ENCODE results near the gene NR2F1. TPM values are rescaled to one million over a fixed set of nuclear protein-coding genes. Genes with fewer than 3 reads are reported as not detected.

NR2F1 gene
- total and polyA plus RNA-seq, 4 experiments from 2014 or later = not detected

DNA sequence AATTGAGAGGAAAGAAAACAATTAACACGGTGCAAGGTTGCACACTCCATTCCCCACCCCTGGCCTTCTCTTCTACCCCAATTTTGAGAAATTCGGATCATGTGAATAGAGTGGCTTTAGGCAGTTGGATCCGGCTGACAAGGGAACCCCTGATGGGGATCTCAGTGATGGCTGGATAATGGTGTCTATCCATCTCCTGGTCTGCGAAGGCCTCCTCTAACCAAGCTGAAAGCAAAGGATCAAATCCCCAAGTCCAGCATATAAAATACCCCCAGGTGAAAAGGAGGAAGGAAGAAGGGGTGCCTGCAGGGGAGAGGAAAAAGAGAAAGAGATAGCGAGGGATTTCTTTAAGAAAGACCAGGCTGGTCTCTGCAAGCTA is 16.0 kb downstream of the NR2F1 start:
- peaks cover 3 to 24% (median 13%) of the 10 kb centered on the region in 4 donors for H3K4me1 Mint-ChIP-seq
- intact Hi-C loops (cut with micrococcal nuclease) = no loop called here

DNA sequence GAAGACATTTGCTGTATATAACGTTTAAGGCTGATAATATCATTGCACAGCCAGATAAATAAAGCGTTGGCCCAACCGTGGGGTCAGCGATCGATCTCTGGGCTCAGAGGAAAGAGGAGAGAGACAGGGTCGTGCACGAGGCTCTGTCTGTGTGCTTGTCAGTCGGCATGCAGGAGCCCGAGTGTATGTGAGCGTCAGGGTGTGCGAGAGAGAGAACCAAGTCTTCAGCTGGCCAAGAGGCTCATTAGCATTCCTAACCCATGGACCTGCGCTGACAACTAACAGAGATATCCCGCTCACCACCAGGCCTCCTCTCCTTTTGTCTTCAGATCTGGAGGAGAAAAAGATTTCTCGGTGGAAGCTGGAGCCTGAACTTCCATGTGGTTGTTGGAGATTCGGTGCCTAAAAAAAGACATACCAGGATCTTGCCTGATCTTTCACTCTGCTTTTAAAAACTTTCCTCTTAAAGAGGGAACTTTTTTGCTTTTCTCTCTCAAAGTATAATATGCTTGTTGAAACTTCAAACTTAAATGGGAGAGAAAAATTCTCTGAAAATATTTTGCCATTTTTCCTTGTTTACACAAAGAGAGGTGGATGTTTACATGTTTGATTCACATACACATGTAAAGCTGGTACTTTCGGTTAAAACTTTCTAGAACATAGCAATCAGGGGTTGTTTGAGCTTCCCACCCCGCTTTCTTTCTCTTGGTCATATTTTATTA is 16.5 kb downstream of the NR2F1 start:
- Mint-ChIP-seq H3K27me3 (peaks cover 29 to 34% of the 10 kb centered on the region in 2 donors), H3K36me3 (no peaks in the 10 kb centered on the region), H3K4me1 (peaks cover 3 to 23% (median 13%) of the 10 kb centered on the region in 4 donors), H3K27ac (no peak overlapping the region), H3K4me3 (no peak overlapping the region), H3K9me3 (peaks cover 0 to 35% (median 16%) of the 10 kb centered on the region in 8 donors)
- H3K27me3 ChIP-seq (ENCODE audit: insufficient read depth, low read length) = peaks cover 97% of the 10 kb centered on the region
- intact Hi-C loops (cut with micrococcal nuclease) = no loop called here
- no peak overlapping the region for H3K27ac ChIP-seq (ENCODE audit: low read depth, low read length)
- no peaks in the 10 kb centered on the region for H3K36me3 ChIP-seq (ENCODE audit: insufficient read depth, low read length)
- ChIA-PET POLR2A (ENCODE audit: partially characterized antibody) (interaction anchor here (1.3 kb wide), 1 partner anchor 12 kb away, joined by 3 read pairs; no protein-coding TSS in a partner anchor), CTCF (ENCODE audit: partially characterized antibody) (interaction anchor here (1.2 kb wide), 1 partner anchor 12 kb away, joined by 3 read pairs; no protein-coding TSS in a partner anchor)
- no peaks in the 10 kb centered on the region for H3K9me3 ChIP-seq (ENCODE audit: control insufficient read depth in 1 of 2, low read length in 2 of 2)
- peaks cover 9% of the 10 kb centered on the region for H3K4me1 ChIP-seq (ENCODE audit: insufficient read depth, low read length)
- no peak overlapping the region for H3K4me3 ChIP-seq (ENCODE audit: low read length in 2 of 2)
- DNase-seq = no peak

More for the DNA sequence above, 16.0 kb downstream of the NR2F1 start:
- H3K27ac Mint-ChIP-seq = no peak overlapping the region
- Histone ChIP-seq H3K27ac (ENCODE audit: low read depth, low read length) (no peak overlapping the region), H3K36me3 (ENCODE audit: insufficient read depth, low read length) (no peaks in the 10 kb centered on the region), H3K27me3 (ENCODE audit: insufficient read depth, low read length) (peaks cover 96% of the 10 kb centered on the region), H3K4me3 (ENCODE audit: low read length in 2 of 2) (no peak overlapping the region), H3K9me3 (ENCODE audit: control insufficient read depth in 1 of 2, low read length in 2 of 2) (no peaks in the 10 kb centered on the region), H3K4me1 (ENCODE audit: insufficient read depth, low read length) (peaks cover 9% of the 10 kb centered on the region)
- no peak overlapping the region for H3K4me3 Mint-ChIP-seq
- no peak for DNase-seq
- ChIA-PET POLR2A (ENCODE audit: partially characterized antibody) (no interaction called here), CTCF (ENCODE audit: partially characterized antibody) (interaction anchor here (1.2 kb wide), 1 partner anchor 12 kb away, joined by 3 read pairs; no protein-coding TSS in a partner anchor)
- H3K9me3 Mint-ChIP-seq = peaks cover 0 to 40% (median 19%) of the 10 kb centered on the region in 8 donors
- no peaks in the 10 kb centered on the region for H3K36me3 Mint-ChIP-seq
- peaks cover 33 to 37% of the 10 kb centered on the region in 2 donors for H3K27me3 Mint-ChIP-seq

DNA sequence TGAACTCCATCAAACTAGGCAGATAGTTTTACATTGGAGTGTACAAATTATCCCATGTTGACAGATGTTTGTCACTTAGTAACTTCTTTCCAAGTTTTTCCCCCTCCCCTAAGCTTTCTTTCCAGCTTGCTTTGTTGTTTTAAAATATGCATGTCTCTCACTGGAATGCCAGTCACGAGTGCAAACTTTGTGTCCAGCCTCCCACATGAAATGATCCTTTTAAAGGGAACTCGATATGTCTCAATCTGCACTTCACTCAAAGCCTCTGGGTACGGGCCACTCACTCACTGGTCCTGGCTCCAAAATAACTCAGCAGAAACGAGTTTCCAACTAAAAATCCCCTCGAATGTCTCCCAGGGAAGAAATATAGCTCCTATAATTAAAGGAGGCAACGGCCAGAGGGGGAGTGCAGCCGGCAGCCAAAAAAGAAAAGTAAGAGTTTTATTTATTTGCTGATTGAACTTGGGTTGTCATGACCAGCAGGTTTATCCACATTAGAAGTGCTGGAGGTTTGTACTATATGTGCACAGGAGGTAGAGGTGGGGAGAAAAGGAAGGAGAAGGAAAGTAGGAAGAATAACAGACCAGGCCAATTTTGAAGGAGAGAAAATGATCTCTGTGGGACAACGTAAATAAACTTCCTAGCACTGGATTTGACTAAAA is 17.5 kb downstream of the NR2F1 start:
- Histone ChIP-seq H3K9me3 (ENCODE audit: control insufficient read depth in 1 of 2, low read length in 2 of 2) (no peaks in the 10 kb centered on the region), H3K36me3 (ENCODE audit: insufficient read depth, low read length) (no peaks in the 10 kb centered on the region), H3K27ac (ENCODE audit: low read depth, low read length) (no peak overlapping the region), H3K4me1 (ENCODE audit: insufficient read depth, low read length) (peaks cover 8% of the 10 kb centered on the region), H3K27me3 (ENCODE audit: insufficient read depth, low read length) (peaks cover 93% of the 10 kb centered on the region), H3K4me3 (ENCODE audit: low read length in 2 of 2) (no peak overlapping the region)
- ChIA-PET CTCF (ENCODE audit: partially characterized antibody) (interaction anchor here (2.0 kb wide), 1 partner anchor 14 kb away, joined by 5 read pairs; no protein-coding TSS in a partner anchor), POLR2A (ENCODE audit: partially characterized antibody) (interaction anchor here (1.3 kb wide), 1 partner anchor 13 kb away, joined by 3 read pairs; no protein-coding TSS in a partner anchor)
- Mint-ChIP-seq H3K4me3 (no peak overlapping the region), H3K27me3 (peaks cover 32 to 35% of the 10 kb centered on the region in 2 donors), H3K9me3 (peaks cover 0 to 32% (median 15%) of the 10 kb centered on the region in 8 donors), H3K36me3 (no peaks in the 10 kb centered on the region), H3K4me1 (peaks cover 4 to 30% (median 10%) of the 10 kb centered on the region in 4 donors), H3K27ac (no peak overlapping the region)
- intact Hi-C loops (cut with micrococcal nuclease) = no loop called here
- no peak for DNase-seq

DNA sequence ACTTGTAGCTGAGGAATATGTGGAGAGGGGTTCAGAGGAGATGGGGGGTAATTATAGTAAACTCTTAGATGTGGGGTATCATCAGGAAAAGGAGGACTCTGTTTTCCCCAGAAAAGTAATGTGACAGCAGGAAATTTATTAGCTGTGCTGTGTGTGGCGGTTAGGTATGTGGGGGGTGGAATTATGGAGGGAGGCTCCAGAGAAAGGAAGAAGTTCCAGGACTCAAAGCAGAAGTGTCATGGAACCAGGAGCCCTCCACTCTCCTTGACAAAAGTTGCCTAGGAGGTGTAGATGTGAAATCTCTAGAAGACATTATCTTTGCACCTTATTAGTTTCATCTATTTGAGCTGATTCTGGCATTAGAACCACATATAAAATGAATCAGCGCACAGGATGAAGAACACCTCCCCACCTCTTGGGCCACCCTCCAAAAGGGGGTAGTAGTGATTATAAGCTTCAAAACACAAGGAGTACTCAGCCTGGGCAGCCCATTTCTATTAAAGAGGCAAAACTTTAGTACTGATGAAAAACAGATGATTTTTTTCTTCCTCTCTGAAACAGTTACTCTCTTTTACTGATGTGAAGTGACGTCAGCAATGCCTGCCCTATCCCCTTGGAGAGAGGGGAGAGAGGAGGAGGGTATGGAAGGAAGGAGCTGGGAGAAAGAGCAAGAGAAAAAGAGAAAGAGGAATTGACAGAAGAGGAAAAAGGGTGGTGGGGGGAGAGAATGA is 18.2 kb downstream of the NR2F1 start:
- ChIA-PET CTCF (ENCODE audit: partially characterized antibody) (interaction anchor here (1.1 to 2.0 kb wide), 2 partner anchors 15 to 20 kb away, joined by 3 to 5 read pairs; no protein-coding TSS in a partner anchor), POLR2A (ENCODE audit: partially characterized antibody) (interaction anchor here (1.0 kb wide), 1 partner anchor 25 kb away, joined by 3 read pairs; no protein-coding TSS in a partner anchor)
- H3K4me3 Mint-ChIP-seq = no peak overlapping the region
- intact Hi-C loops (cut with micrococcal nuclease) = no loop called here
- peaks cover 3% of the 10 kb centered on the region for H3K4me1 ChIP-seq (ENCODE audit: insufficient read depth, low read length)
- H3K9me3 ChIP-seq (ENCODE audit: control insufficient read depth in 1 of 2, low read length in 2 of 2) = no peaks in the 10 kb centered on the region
- H3K27me3 ChIP-seq (ENCODE audit: insufficient read depth, low read length) = peaks cover 93% of the 10 kb centered on the region
- H3K27ac ChIP-seq (ENCODE audit: low read depth, low read length) = no peak overlapping the region
- H3K9me3 Mint-ChIP-seq = peaks cover 0 to 27% (median 10%) of the 10 kb centered on the region in 8 donors
- DNase-seq = no peak
- H3K36me3 Mint-ChIP-seq = no peaks in the 10 kb centered on the region
- no peaks in the 10 kb centered on the region for H3K36me3 ChIP-seq (ENCODE audit: insufficient read depth, low read length)
- peak overlapping the region in 2 of 7 donors; percentile 59 to 66 for H3K27ac Mint-ChIP-seq
- H3K4me1 Mint-ChIP-seq = peaks cover 2 to 23% (median 5%) of the 10 kb centered on the region in 4 donors
- H3K27me3 Mint-ChIP-seq = peaks cover 31 to 33% of the 10 kb centered on the region in 2 donors
- no peak overlapping the region for H3K4me3 ChIP-seq (ENCODE audit: low read length in 2 of 2)

DNA sequence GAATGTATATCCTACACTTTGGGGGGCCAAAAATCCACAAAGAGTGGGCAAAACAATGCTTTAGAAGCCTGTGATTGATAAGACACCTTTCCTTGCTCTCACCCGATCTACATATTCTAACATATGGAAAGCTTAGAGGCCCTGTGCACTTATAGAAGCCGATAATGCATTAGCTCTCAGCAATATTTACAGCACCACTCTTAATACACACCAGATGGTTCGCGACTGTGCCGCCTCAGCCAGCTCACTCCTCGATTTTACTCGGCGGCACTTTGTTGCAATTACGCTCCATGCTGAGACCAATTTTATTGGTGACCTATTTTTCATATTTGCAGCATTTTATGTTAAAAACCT is 18.8 kb downstream of the NR2F1 start:
- intact Hi-C loops (cut with micrococcal nuclease) = loop anchor here (2.0 kb wide), 1 partner anchor 15 kb away; no protein-coding TSS in a partner anchor
- H3K4me1 Mint-ChIP-seq = peaks cover 2 to 21% (median 5%) of the 10 kb centered on the region in 4 donors
- peaks cover 0 to 24% (median 10%) of the 10 kb centered on the region in 8 donors for H3K9me3 Mint-ChIP-seq
- no peaks in the 10 kb centered on the region for H3K36me3 Mint-ChIP-seq
- Histone ChIP-seq H3K4me3 (ENCODE audit: low read length in 2 of 2) (no peak overlapping the region), H3K4me1 (ENCODE audit: insufficient read depth, low read length) (no peaks in the 10 kb centered on the region), H3K27me3 (ENCODE audit: insufficient read depth, low read length) (peaks cover 94% of the 10 kb centered on the region), H3K36me3 (ENCODE audit: insufficient read depth, low read length) (no peaks in the 10 kb centered on the region), H3K9me3 (ENCODE audit: control insufficient read depth in 1 of 2, low read length in 2 of 2) (no peaks in the 10 kb centered on the region), H3K27ac (ENCODE audit: low read depth, low read length) (no peak overlapping the region)
- peak overlapping the region in 1 of 8 donors; percentile 52 for H3K4me3 Mint-ChIP-seq
- ChIA-PET CTCF (ENCODE audit: partially characterized antibody) (interaction anchor here (1.1 to 2.0 kb wide), 2 partner anchors 15 to 19 kb away, joined by 3 to 5 read pairs; no protein-coding TSS in a partner anchor), POLR2A (ENCODE audit: partially characterized antibody) (interaction anchor here (1.0 kb wide), 1 partner anchor 26 kb away, joined by 3 read pairs; no protein-coding TSS in a partner anchor)
- peak overlapping the region in 4 of 7 donors; percentile 8 to 66 (median 36) for H3K27ac Mint-ChIP-seq
- no peak for DNase-seq
- H3K27me3 Mint-ChIP-seq = peaks cover 31 to 34% of the 10 kb centered on the region in 2 donors

- Histone ChIP-seq H3K4me3 (ENCODE audit: low read length in 2 of 2) (no peak overlapping the region), H3K9me3 (ENCODE audit: control insufficient read depth in 1 of 2, low read length in 2 of 2) (no peaks in the 10 kb centered on the region), H3K36me3 (ENCODE audit: insufficient read depth, low read length) (no peaks in the 10 kb centered on the region), H3K27me3 (ENCODE audit: insufficient read depth, low read length) (peaks cover 94% of the 10 kb centered on the region), H3K27ac (ENCODE audit: low read depth, low read length) (no peak overlapping the region), H3K4me1 (ENCODE audit: insufficient read depth, low read length) (peaks cover under 1% of the 10 kb centered on the region)
- peaks cover 0 to 24% (median 10%) of the 10 kb centered on the region in 8 donors for H3K9me3 Mint-ChIP-seq
- no peaks in the 10 kb centered on the region for H3K36me3 Mint-ChIP-seq
- H3K4me1 Mint-ChIP-seq = peaks cover 2 to 24% (median 7%) of the 10 kb centered on the region in 4 donors
- peak overlapping the region in 4 of 7 donors; percentile 8 to 66 (median 36) for H3K27ac Mint-ChIP-seq
- H3K4me3 Mint-ChIP-seq = peak overlapping the region in 1 of 8 donors; percentile 52
- POLR2A ChIA-PET (ENCODE audit: partially characterized antibody) = interaction anchor here (1.0 kb wide), 1 partner anchor 27 kb away, joined by 3 read pairs; no protein-coding TSS in a partner anchor
- CTCF ChIA-PET (ENCODE audit: partially characterized antibody) = interaction anchor here (1.1 to 2.0 kb wide), 3 partner anchors 16 to 18 kb away, joined by 3 to 5 read pairs (median 5); no protein-coding TSS in a partner anchor
- DNase-seq = no peak
- H3K27me3 Mint-ChIP-seq = peaks cover 36% of the 10 kb centered on the region in 2 donors
- intact Hi-C loops (cut with micrococcal nuclease) = loop anchor here (2.0 kb wide), 1 partner anchor 16 kb away; no protein-coding TSS in a partner anchor
Observed at GRCh38 chr5:93602241-93603077, 19.4 kb downstream of the NR2F1 start.

All from CD4-positive, alpha-beta memory T cell (primary cell).